ENCODE measurements around the gene CITED2.
"Not testable (repeated sequence)": the region's sequence is repeated elsewhere in the genome, so short reads cannot be mapped to it uniquely, and the experiment has no call there.

The CITED2 gene

GRCh38 chr6:139364302-139364981, 10.0 kb downstream of the CITED2 start:
- no peak for ATAC-seq
- no peak for DNase-seq

- not testable (repeated sequence) for ATAC-seq, DNase-seq
These were observed 10.7 kb downstream of the CITED2 start for GRCh38 chr6:139363797-139364196.

GRCh38 chr6:139363123-139363522, 11.3 kb downstream of the CITED2 start:
- ATAC-seq = not testable (repeated sequence)

GRCh38 chr6:139361211-139361610, 13.2 kb downstream of the CITED2 start:
- ATAC-seq = no peak
- DNase-seq = no peak

More at GRCh38 chr6:139363123-139363522, 11.3 kb downstream of the CITED2 start:
- not testable (repeated sequence) for DNase-seq

- ATAC-seq = no peak
- DNase-seq = no peak
These were observed 17.5 kb downstream of the CITED2 start for GRCh38 chr6:139356924-139357323.

GRCh38 chr6:139355777-139356445, 18.5 kb downstream of the CITED2 start:
- no peak for DNase-seq
- ATAC-seq = no peak

- DNase-seq = no peak
These were observed 19.3 kb downstream of the CITED2 start for GRCh38 chr6:139355172-139355571.

GRCh38 chr6:139354189-139354588, 20.3 kb downstream of the CITED2 start:
- DNase-seq = no peak
- no peak for ATAC-seq

More at GRCh38 chr6:139355172-139355571, 19.3 kb downstream of the CITED2 start:
- peak; percentile 52 for ATAC-seq

- ATAC-seq = no peak
These were observed 24.9 kb downstream of the CITED2 start for GRCh38 chr6:139349464-139350020.

GRCh38 chr6:139346392-139346791, 28.1 kb downstream of the CITED2 start:
- ATAC-seq = no peak

More at GRCh38 chr6:139349464-139350020, 24.9 kb downstream of the CITED2 start:
- no peak for DNase-seq

GRCh38 chr6:139344186-139344963, 30.1 kb downstream of the CITED2 start:
- DNase-seq (no peak), ATAC-seq (no peak)

More at GRCh38 chr6:139346392-139346791, 28.1 kb downstream of the CITED2 start:
- no peak for DNase-seq

GRCh38 chr6:139343052-139343750, 31.2 kb downstream of the CITED2 start:
- DNase-seq = no peak
- peak; percentile 52 for ATAC-seq

- DNase-seq (no peak), ATAC-seq (no peak)
These were observed 33.4 kb downstream of the CITED2 start for GRCh38 chr6:139341060-139341459.

- ATAC-seq (no peak), DNase-seq (no peak)
These were observed 35.7 kb downstream of the CITED2 start for GRCh38 chr6:139338795-139339194.

GRCh38 chr6:139337830-139338229, 36.6 kb downstream of the CITED2 start:
- no peak for ATAC-seq
- no peak for DNase-seq

- DNase-seq (no peak), ATAC-seq (no peak)
These were observed 37.4 kb downstream of the CITED2 start for GRCh38 chr6:139337001-139337400.

GRCh38 chr6:139336488-139336887, 38.0 kb downstream of the CITED2 start:
- DNase-seq (no peak), ATAC-seq (no peak)

- ATAC-seq (no peak), DNase-seq (no peak)
These were observed 38.8 kb downstream of the CITED2 start for GRCh38 chr6:139335447-139336210.

- ATAC-seq (no peak), DNase-seq (no peak)
These were observed 39.5 kb downstream of the CITED2 start for GRCh38 chr6:139334806-139335446.

GRCh38 chr6:139330826-139331500, 43.5 kb downstream of the CITED2 start:
- no peak for DNase-seq
- ATAC-seq = no peak

Measured in stimulated activated naive CD8-positive, alpha-beta T cell treated with anti-CD3 and anti-CD28 coated beads, Interleukin-15, Interleukin-2, amounts not matched to agents 100 U/mL and 50 U/mL, for 24 hours (primary cell).